Naive B cell (primary cell): Measurements from ENCODE around the gene TLR9. TPM values are rescaled to one million over a fixed set of nuclear protein-coding genes. Genes with fewer than 3 reads are reported as not detected.
"Not testable (repeated sequence)": the region's sequence is repeated elsewhere in the genome, so short reads cannot be mapped to it uniquely, and the experiment has no call there.

Source experiments
- ATAC-seq, 2 donors: fragments of 150-1000 bp; cut with Tn5 transposase; 2 replicates each; pipeline ENCODE4 v1.10.0; 2021; ENCODE audit warnings: low read depth in 2 of 2, mild to moderate bottlenecking in 2 of 2, moderate library complexity in 2 of 2
- DNase-seq: peaks from one replicate; pipeline ENCODE4 v3.0.0; 2022
- H3K27ac Mint-ChIP-seq, 6 donors: one replicate each; pipeline ENCODE4 v1.8.0; 2020 to 2022; ENCODE audit warnings: mild to moderate bottlenecking in 6 of 6, mixed read lengths in 6 of 6, moderate library complexity in 5 of 6, inconsistent platforms in 2 of 6
- H3K27me3 Mint-ChIP-seq, 3 donors: one replicate each; pipeline ENCODE4 v1.8.0; 2021 to 2022; ENCODE audit warnings: mixed read lengths in 3 of 3, mild to moderate bottlenecking in 1 of 3
- H3K36me3 Mint-ChIP-seq, 2 donors: one replicate each; pipeline ENCODE4 v1.8.0; 2020 to 2022; ENCODE audit warnings: mixed read lengths in 2 of 2, inconsistent platforms in 1 of 2, mild to moderate bottlenecking in 1 of 2
- H3K4me1 Mint-ChIP-seq, 3 donors: one replicate each; pipeline ENCODE4 v1.8.0; 2020 to 2022; ENCODE audit warnings: mixed read lengths in 3 of 3, inconsistent platforms in 1 of 3, mild to moderate bottlenecking in 1 of 3, moderate library complexity in 1 of 3
- H3K4me3 Mint-ChIP-seq, 8 donors: one replicate each; pipeline ENCODE4 v1.8.0; 2020 to 2022; ENCODE audit warnings: mild to moderate bottlenecking in 8 of 8, mixed read lengths in 8 of 8, moderate library complexity in 8 of 8, inconsistent platforms in 2 of 8
- H3K9me3 Mint-ChIP-seq, 7 donors: one replicate each; pipeline ENCODE4 v1.8.0; 2020 to 2022; ENCODE audit warnings: mixed read lengths in 7 of 7, mild to moderate bottlenecking in 5 of 7, inconsistent platforms in 2 of 7, moderate library complexity in 1 of 7
- polyA plus RNA-seq, 6 donors: library from polyadenylated mRNA; unstranded; fragments of 300-500 nt; fragmentation: Illumina TruSeq; gene quantifications; one replicate each; pipeline ENCODE4 v1.2.3, GENCODE V29; 2021; ENCODE audit warnings: low read depth in 6 of 6

The TLR9 gene
- 1 to 10 TPM in 5 of 6 donors, not detected in 1; 1.6 to 4.4 (median 3.8) TPM for polyA plus RNA-seq

- H3K36me3 Mint-ChIP-seq = no peaks in the 10 kb centered on the region
- peak; percentile 92 for DNase-seq
- ATAC-seq = peak; percentile 95 to 96
- H3K27ac Mint-ChIP-seq = peak within 1 kb of the TSS; percentile 93 to 99 (median 96)
- peaks cover 51 to 62% (median 55%) of the 10 kb centered on the region in 3 donors for H3K4me1 Mint-ChIP-seq
- peak within 1 kb of the TSS; percentile 79 to 95 (median 90) for H3K4me3 Mint-ChIP-seq
- no peaks in the 10 kb centered on the region for H3K9me3 Mint-ChIP-seq
- no peaks in the 10 kb centered on the region for H3K27me3 Mint-ChIP-seq
Observed at GRCh38 chr3:52225452-52226228, at the start of gene TLR9. TSS of gene TLR9 (minus strand) at chr3:52225645. CDS start at chr3:52225529, 116 bp downstream.

GRCh38 chr3:52274781-52275180 is 49.3 kb upstream of the TLR9 start:
- DNase-seq, ATAC-seq, H3K36me3 Mint-ChIP-seq, H3K27me3 Mint-ChIP-seq, H3K9me3 Mint-ChIP-seq: not testable (repeated sequence)
- peaks cover 49 to 83% (median 73%) of the 10 kb centered on the region in 3 donors for H3K4me1 Mint-ChIP-seq
- H3K4me3 Mint-ChIP-seq = peak overlapping the region in 5 of 8 donors; percentile 2 to 98 (median 79)
- peak overlapping the region in 2 of 6 donors; percentile 81 to 85 for H3K27ac Mint-ChIP-seq

- no peaks in the 10 kb centered on the region for H3K9me3 Mint-ChIP-seq
- peak overlapping the region in 2 of 6 donors; percentile 34 to 49 for H3K27ac Mint-ChIP-seq
- ATAC-seq (no peak), DNase-seq (no peak)
- peaks cover 46 to 86% (median 74%) of the 10 kb centered on the region in 3 donors for H3K4me1 Mint-ChIP-seq
- no peaks in the 10 kb centered on the region for H3K27me3 Mint-ChIP-seq
- H3K36me3 Mint-ChIP-seq = peaks cover 4 to 15% of the 10 kb centered on the region in 2 donors
- peak overlapping the region in 2 of 8 donors; percentile 12 to 13 for H3K4me3 Mint-ChIP-seq
Observed at GRCh38 chr3:52272831-52273230, 47.4 kb upstream of the TLR9 start.

- peaks cover 4 to 15% of the 10 kb centered on the region in 2 donors for H3K36me3 Mint-ChIP-seq
- peaks cover 45 to 86% (median 68%) of the 10 kb centered on the region in 3 donors for H3K4me1 Mint-ChIP-seq
- H3K27me3 Mint-ChIP-seq, H3K9me3 Mint-ChIP-seq, DNase-seq, ATAC-seq: not testable (repeated sequence)
- H3K4me3 Mint-ChIP-seq = peak overlapping the region in 3 of 8 donors; percentile 12 to 40 (median 18)
- H3K27ac Mint-ChIP-seq = peak overlapping the region in 3 of 6 donors; percentile 77 to 78 (median 77)
Observed at GRCh38 chr3:52272172-52272571, 46.7 kb upstream of the TLR9 start.

GRCh38 chr3:52270252-52270754 is 44.9 kb upstream of the TLR9 start:
- Mint-ChIP-seq H3K36me3 (peaks cover 8 to 14% of the 10 kb centered on the region in 2 donors), H3K9me3 (no peaks in the 10 kb centered on the region), H3K4me1 (peaks cover 30 to 69% (median 51%) of the 10 kb centered on the region in 3 donors), H3K4me3 (peak overlapping the region in 5 of 8 donors; percentile 6 to 70 (median 25)), H3K27ac (peak overlapping the region in 5 of 6 donors; percentile 54 to 91 (median 80)), H3K27me3 (no peaks in the 10 kb centered on the region)
- ATAC-seq = peak; percentile 35 to 59
- no peak for DNase-seq

- DNase-seq = no peak
- H3K4me3 Mint-ChIP-seq = peak overlapping the region in 1 of 8 donors; percentile 6
- no peaks in the 10 kb centered on the region for H3K27me3 Mint-ChIP-seq
- peaks cover 28 to 63% (median 49%) of the 10 kb centered on the region in 3 donors for H3K4me1 Mint-ChIP-seq
- H3K36me3 Mint-ChIP-seq = peaks cover 8 to 15% of the 10 kb centered on the region in 2 donors
- H3K27ac Mint-ChIP-seq = peak overlapping the region in 3 of 6 donors; percentile 52 to 91 (median 77)
- H3K9me3 Mint-ChIP-seq = no peaks in the 10 kb centered on the region
- ATAC-seq = no peak
Observed at GRCh38 chr3:52269776-52270175, 44.3 kb upstream of the TLR9 start.

GRCh38 chr3:52268036-52268435 is 42.6 kb upstream of the TLR9 start:
- Mint-ChIP-seq H3K4me1 (peaks cover 37 to 63% (median 50%) of the 10 kb centered on the region in 3 donors), H3K27ac (peak overlapping the region in 3 of 6 donors; percentile 44 to 93 (median 92)), H3K9me3 (no peaks in the 10 kb centered on the region), H3K27me3 (no peaks in the 10 kb centered on the region), H3K4me3 (peak overlapping the region in 1 of 8 donors; percentile 5), H3K36me3 (peaks cover 16 to 32% of the 10 kb centered on the region in 2 donors)
- DNase-seq (no peak), ATAC-seq (no peak)

GRCh38 chr3:52265387-52265786 is 39.9 kb upstream of the TLR9 start:
- DNase-seq = no peak
- H3K27me3 Mint-ChIP-seq = no peaks in the 10 kb centered on the region
- H3K27ac Mint-ChIP-seq = peak overlapping the region in 1 of 6 donors; percentile 47
- no peaks in the 10 kb centered on the region for H3K9me3 Mint-ChIP-seq
- H3K4me3 Mint-ChIP-seq = no peak overlapping the region
- ATAC-seq = no peak
- peaks cover 27 to 54% (median 41%) of the 10 kb centered on the region in 3 donors for H3K4me1 Mint-ChIP-seq
- H3K36me3 Mint-ChIP-seq = peaks cover 26 to 36% of the 10 kb centered on the region in 2 donors

- peak overlapping the region in 5 of 6 donors; percentile 36 to 78 (median 49) for H3K27ac Mint-ChIP-seq
- H3K9me3 Mint-ChIP-seq = no peaks in the 10 kb centered on the region
- H3K27me3 Mint-ChIP-seq = no peaks in the 10 kb centered on the region
- H3K4me1 Mint-ChIP-seq = peaks cover 22 to 35% (median 30%) of the 10 kb centered on the region in 3 donors
- peaks cover 29% of the 10 kb centered on the region in 2 donors for H3K36me3 Mint-ChIP-seq
- peak overlapping the region in 7 of 8 donors; percentile 9 to 80 (median 47) for H3K4me3 Mint-ChIP-seq
- DNase-seq (no peak), ATAC-seq (peak; percentile 43 to 64)
Observed at GRCh38 chr3:52262447-52262846, 37.0 kb upstream of the TLR9 start.

GRCh38 chr3:52259448-52259847 is 34.0 kb upstream of the TLR9 start:
- ATAC-seq (no peak), DNase-seq (no peak)
- peaks cover 26% of the 10 kb centered on the region in 2 donors for H3K36me3 Mint-ChIP-seq
- no peaks in the 10 kb centered on the region for H3K27me3 Mint-ChIP-seq
- peak overlapping the region in 1 of 6 donors; percentile 6 for H3K27ac Mint-ChIP-seq
- H3K4me1 Mint-ChIP-seq = peaks cover 19 to 41% (median 28%) of the 10 kb centered on the region in 3 donors
- no peaks in the 10 kb centered on the region for H3K9me3 Mint-ChIP-seq
- H3K4me3 Mint-ChIP-seq = no peak overlapping the region

GRCh38 chr3:52259035-52259434 is 33.6 kb upstream of the TLR9 start:
- no peaks in the 10 kb centered on the region for H3K9me3 Mint-ChIP-seq
- ATAC-seq (no peak), DNase-seq (no peak)
- H3K4me1 Mint-ChIP-seq = peaks cover 16 to 41% (median 25%) of the 10 kb centered on the region in 3 donors
- peak overlapping the region in 1 of 6 donors; percentile 88 for H3K27ac Mint-ChIP-seq
- H3K4me3 Mint-ChIP-seq = no peak overlapping the region
- H3K27me3 Mint-ChIP-seq = no peaks in the 10 kb centered on the region
- H3K36me3 Mint-ChIP-seq = peaks cover 21 to 22% of the 10 kb centered on the region in 2 donors

- no peaks in the 10 kb centered on the region for H3K27me3 Mint-ChIP-seq
- no peak for DNase-seq
- peaks cover 19 to 41% (median 25%) of the 10 kb centered on the region in 3 donors for H3K4me1 Mint-ChIP-seq
- no peaks in the 10 kb centered on the region for H3K9me3 Mint-ChIP-seq
- H3K27ac Mint-ChIP-seq = peak overlapping the region in 1 of 6 donors; percentile 57
- ATAC-seq = no peak
- H3K36me3 Mint-ChIP-seq = peaks cover 10 to 21% of the 10 kb centered on the region in 2 donors
- no peak overlapping the region for H3K4me3 Mint-ChIP-seq
Observed at GRCh38 chr3:52257911-52258310, 32.5 kb upstream of the TLR9 start.

- H3K36me3 Mint-ChIP-seq = peaks cover 8 to 17% of the 10 kb centered on the region in 2 donors
- H3K4me3 Mint-ChIP-seq = no peak overlapping the region
- no peaks in the 10 kb centered on the region for H3K9me3 Mint-ChIP-seq
- ATAC-seq = no peak
- H3K27me3 Mint-ChIP-seq = no peaks in the 10 kb centered on the region
- DNase-seq = no peak
- H3K27ac Mint-ChIP-seq = peak overlapping the region in 2 of 6 donors; percentile 16 to 47
- peaks cover 16 to 41% (median 25%) of the 10 kb centered on the region in 3 donors for H3K4me1 Mint-ChIP-seq
Observed at GRCh38 chr3:52256622-52257021, 31.2 kb upstream of the TLR9 start.
